AG20443 (cell line): ENCODE results near the gene COG5.
A peak's percentile ranks its signal among the peaks of the same experiment; 100 is the strongest.
"Not testable (repeated sequence)": the region's sequence is repeated elsewhere in the genome, so short reads cannot be mapped to it uniquely, and the experiment has no call there.

ENCODE experiments used
- DNase-seq: peaks from one replicate; pipeline ENCODE4 v3.0.0; 2012; ENCODE audit warnings: low spot score, mixed read lengths

COG5 gene

GRCh38 chr7:107269790-107270189 lies 293.9 kb downstream of the COG5 start:
- no peak for DNase-seq

GRCh38 chr7:107268594-107268993 lies 295.1 kb downstream of the COG5 start:
- no peak for DNase-seq

GRCh38 chr7:107267138-107267537 lies 296.6 kb downstream of the COG5 start:
- no peak for DNase-seq

GRCh38 chr7:107264723-107265122 lies 299.0 kb downstream of the COG5 start:
- no peak for DNase-seq

- DNase-seq = no peak
Measured at GRCh38 chr7:107262857-107263256, 300.9 kb downstream of the COG5 start.

GRCh38 chr7:107258737-107259136 lies 305.0 kb downstream of the COG5 start:
- DNase-seq = no peak

GRCh38 chr7:107255602-107256001 lies 308.1 kb downstream of the COG5 start:
- DNase-seq = no peak

- no peak for DNase-seq
Measured at GRCh38 chr7:107254398-107254985, 309.2 kb downstream of the COG5 start.

- no peak for DNase-seq
Measured at GRCh38 chr7:107253599-107253998, 310.1 kb downstream of the COG5 start.

GRCh38 chr7:107251963-107252362 lies 311.8 kb downstream of the COG5 start:
- no peak for DNase-seq

- no peak for DNase-seq
Measured at GRCh38 chr7:107248551-107249316, 315.0 kb downstream of the COG5 start.

GRCh38 chr7:107246836-107247235 lies 316.9 kb downstream of the COG5 start:
- not testable (repeated sequence) for DNase-seq

GRCh38 chr7:107244613-107245012 lies 319.1 kb downstream of the COG5 start:
- DNase-seq = no peak

- no peak for DNase-seq
Measured at GRCh38 chr7:107242267-107242666, 321.5 kb downstream of the COG5 start.

- no peak for DNase-seq
Measured at GRCh38 chr7:107237451-107237850, 326.3 kb downstream of the COG5 start.

GRCh38 chr7:107236862-107237261 lies 326.9 kb downstream of the COG5 start:
- DNase-seq = no peak

GRCh38 chr7:107234436-107234835 lies 329.3 kb downstream of the COG5 start:
- no peak for DNase-seq

- no peak for DNase-seq
Measured at GRCh38 chr7:107233981-107234380, 329.7 kb downstream of the COG5 start.

- no peak for DNase-seq
Measured at GRCh38 chr7:107233174-107233573, 330.5 kb downstream of the COG5 start.

- peak; percentile 25 for DNase-seq
Measured at GRCh38 chr7:107232568-107233090, 331.1 kb downstream of the COG5 start.

- no peak for DNase-seq
Measured at GRCh38 chr7:107230334-107230733, 333.4 kb downstream of the COG5 start.

- no peak for DNase-seq
Measured at GRCh38 chr7:107228291-107228690, 335.4 kb downstream of the COG5 start.

GRCh38 chr7:107224374-107225223 lies 339.1 kb downstream of the COG5 start:
- DNase-seq = no peak
